Endothelial cell of umbilical vein (primary cell): ENCODE results near the gene DPF3. TPM values are rescaled to one million over a fixed set of nuclear protein-coding genes. Genes with fewer than 3 reads are reported as not detected.

ENCODE experiments used
- BruUV-seq: library from RNA; stranded (reverse); fragments of 400-500 nt; replicated peaks from 2 replicates; lab custom pipeline; 2021; lab: Mats Ljungman, UMichigan
- CTCF ChIA-PET: fragments of 300-600, 350-600 bp; sonication (Branson Sonifier 250); formaldehyde crosslinking; loops from one replicate; lab custom pipeline; 2021; ENCODE audit warnings: antibody characterized with exemption, inconsistent platforms; lab: Charles Lee
- POLR2A ChIA-PET: fragments of 300-600, 350-600 bp; sonication (Branson Sonifier 250); formaldehyde crosslinking; loops from one replicate; lab custom pipeline; 2021; ENCODE audit warnings: antibody characterized with exemption, inconsistent platforms; lab: Charles Lee
- DNase-seq: peaks from one replicate; pipeline ENCODE4 v3.0.0-alpha.2; 2011; ENCODE audit warnings: low read depth, low spot score
- FAIRE-seq: peaks from 2 replicates; lab custom pipeline; 2011; peaks lifted over from hg19 to GRCh38; lab: Jason Lieb, UNC
- H2AFZ ChIP-seq: 2 replicates; pipeline ENCODE4 v1.6.0; 2012; ENCODE audit warnings: low read depth, low read length, control low read depth, inconsistent platforms
- H3K27ac ChIP-seq: 2 replicates; pipeline ENCODE4 v1.5.1; 2011; ENCODE audit warnings: low read depth, mild to moderate bottlenecking, control low read depth, low read length, moderate library complexity; ENCODE audit not compliant: insufficient read depth
- H3K27me3 ChIP-seq, 2 experiments: 2 replicates each; pipeline versions ENCODE4 v1.6.0 to v1.6.1; 2011; ENCODE audit warnings: low read length in 2 of 2, mixed read lengths in 1 of 2; ENCODE audit not compliant: control insufficient read depth in 2 of 2, insufficient read depth in 2 of 2
- H3K36me3 ChIP-seq, 2 experiments: 2 replicates in 1 of 2; 3 replicates in 1 of 2; pipeline ENCODE4 v1.5.1; 2011; ENCODE audit warnings: low read length in 2 of 2, mild to moderate bottlenecking in 1 of 2, moderate library complexity in 1 of 2; ENCODE audit not compliant: control insufficient read depth in 2 of 2, insufficient read depth in 2 of 2; ENCODE audit errors: extremely low read depth in 1 of 2
- H3K4me1 ChIP-seq: 3 replicates; pipeline ENCODE4 v1.5.1; 2011; ENCODE audit warnings: mild to moderate bottlenecking, low read length; ENCODE audit not compliant: control insufficient read depth, insufficient read depth; ENCODE audit errors: extremely low read depth
- H3K4me2 ChIP-seq: 2 replicates; pipeline ENCODE4 v1.6.1; 2011; ENCODE audit warnings: low read length, control low read depth, mixed read lengths; ENCODE audit not compliant: insufficient read depth
- H3K4me3 ChIP-seq, 3 experiments: fragments of 200-600 bp in 1 of 3; sonication (generic), shearing (Covaris generic) in 1 of 3; replicated peaks in 1 of 3; 2 replicates each; pipeline ENCODE4 v1.5.1; 2011 to 2016; ENCODE audit warnings: control low read depth in 3 of 3, low read length in 3 of 3, mild to moderate bottlenecking in 2 of 3, inconsistent platforms in 1 of 3, low read depth in 1 of 3, moderate library complexity in 1 of 3; ENCODE audit not compliant: insufficient read depth in 1 of 3
- H3K79me2 ChIP-seq: 2 replicates; pipeline ENCODE4 v1.6.0; 2012; ENCODE audit warnings: low read length, inconsistent platforms; ENCODE audit not compliant: control insufficient read depth, insufficient read depth
- H3K9ac ChIP-seq: replicated peaks from 2 replicates; pipeline ENCODE3; 2011; ENCODE audit warnings: low read length, control low read depth; ENCODE audit not compliant: insufficient read depth; ENCODE audit errors: extremely low read depth
- H3K9me1 ChIP-seq: replicated peaks from 3 replicates; pipeline ENCODE4 v1.6.0; 2011; ENCODE audit warnings: mild to moderate bottlenecking, low read length; ENCODE audit not compliant: control insufficient read depth, insufficient read depth; ENCODE audit errors: extremely low read depth
- H3K9me3 ChIP-seq: replicated peaks from 2 replicates; pipeline ENCODE4 v1.5.1; 2012; ENCODE audit warnings: low read length, inconsistent platforms; ENCODE audit not compliant: control insufficient read depth, insufficient read depth
- H4K20me1 ChIP-seq: replicated peaks from 2 replicates; pipeline ENCODE3; 2011; ENCODE audit warnings: mild to moderate bottlenecking, low read length; ENCODE audit not compliant: control insufficient read depth, insufficient read depth; ENCODE audit errors: extremely low read depth
- EZH2 ChIP-seq: IDR thresholded peaks from 2 replicates; pipeline ENCODE4 v1.6.1; 2012; ENCODE audit warnings: borderline replicate concordance, low read depth, mild to moderate bottlenecking, moderate library complexity, low read length, inconsistent platforms; ENCODE audit not compliant: severe bottlenecking
- FOS ChIP-seq: IDR thresholded peaks from 2 replicates; pipeline ENCODE4 v1.6.1; 2011; ENCODE audit warnings: mild to moderate bottlenecking, low read length, moderate library complexity, borderline replicate concordance; ENCODE audit not compliant: insufficient read depth
- GATA2 ChIP-seq: IDR thresholded peaks from 2 replicates; pipeline ENCODE4 v1.7.0; 2011; ENCODE audit warnings: low read depth, mild to moderate bottlenecking, moderate library complexity, mixed read lengths, low read length; ENCODE audit not compliant: insufficient read length, insufficient read depth
- JUN ChIP-seq: IDR thresholded peaks from 2 replicates; pipeline ENCODE4 v1.6.1; 2011; ENCODE audit warnings: borderline replicate concordance, low read depth; ENCODE audit not compliant: insufficient read length, insufficient read depth
- MAX ChIP-seq: IDR thresholded peaks from 2 replicates; pipeline ENCODE4 v1.6.1; 2011; ENCODE audit not compliant: insufficient read depth, insufficient read length
- MYC ChIP-seq: IDR thresholded peaks from one replicate; pipeline ENCODE4 v1.6.1; 2011; ENCODE audit warnings: mild to moderate bottlenecking, low read depth, low read length
- POLR2A ChIP-seq: IDR thresholded peaks from 2 replicates; pipeline ENCODE4 v1.6.1; 2012; ENCODE audit warnings: low read depth, mild to moderate bottlenecking, control low read depth, low read length
- POLR2AphosphoS5 ChIP-seq: IDR thresholded peaks from 2 replicates; pipeline ENCODE4 v1.6.1; 2012; ENCODE audit warnings: low read depth, mild to moderate bottlenecking, control low read depth, low read length, moderate library complexity; ENCODE audit not compliant: insufficient read depth
- dilution Hi-C: fragments of 300-500 bp; cut with MboI; formaldehyde crosslinking; loops from one replicate; pipeline ENCODE4 v1.15.0; 2019; ENCODE audit warnings: low sequenced_read_pairs; ENCODE audit not compliant: extremely low pct_ligation_motif_present
- intact Hi-C: fragments of 100-400 bp; cut with micrococcal nuclease; formaldehyde crosslinking; loops from one replicate; pipeline ENCODE4 v1.10.0; 2022
- polyA plus RNA-seq, 4 experiments: library from polyadenylated mRNA; depleted of rRNA in 3 of 4; stranded (reverse) in 3 of 4; unstranded in 1 of 4; fragments of >200 nt; gene quantifications; 2 replicates each; pipeline versions ENCODE4 v1.2.1 to v1.2.3, GENCODE V29; 2011 to 2012; ENCODE audit warnings: missing spikeins in 1 of 4
- total RNA-seq: library from RNA; stranded (reverse); gene quantifications from 2 replicates; pipeline ENCODE4 v1.2.3, GENCODE V29; 2021
- TF ChIP-seq, protein P1 (sequence below), 2 donors: IDR thresholded peaks; 1 replicate in 1 of 2; 2 replicates in 1 of 2; pipeline ENCODE4 v1.5.1; 2011; ENCODE audit warnings: low read length in 2 of 2, mild to moderate bottlenecking in 2 of 2, moderate library complexity in 2 of 2, control low read depth in 1 of 2, inconsistent platforms in 1 of 2, low read depth in 1 of 2; ENCODE audit not compliant: insufficient read depth in 1 of 2; ENCODE audit errors: extremely low read depth in 1 of 2

DPF3 gene
- total and polyA plus RNA-seq, 2 donors (not counting 3 experiments of a cell fraction or from before 2014, with no cell fraction given): 2.4 to 3.5 TPM

- Histone ChIP-seq H4K20me1 (no peaks in the 10 kb centered on the region), H3K4me1 (peaks cover 4% of the 10 kb centered on the region), H3K4me2 (no peak overlapping the region), H3K27me3 (no peaks in the 10 kb centered on the region), H3K36me3 (no peaks in the 10 kb centered on the region), H2AFZ (no peak overlapping the region), H3K79me2 (no peaks in the 10 kb centered on the region), H3K4me3 (no peak overlapping the region), H3K9me1 (no peaks in the 10 kb centered on the region), H3K9ac (no peak overlapping the region), H3K27ac (no peak overlapping the region), H3K9me3 (no peaks in the 10 kb centered on the region)
- ChIA-PET CTCF (interaction anchor here (1.3 kb wide), 1 partner anchor 270 kb away, joined by 4 read pairs; no protein-coding TSS in a partner anchor), POLR2A (no interaction called here)
- DNase-seq: no peak
- dilution Hi-C loops (no loop called here), intact Hi-C loops (loop anchor here (5.0 kb wide), 2 partner anchors 116 to 266 kb away; no protein-coding TSS in a partner anchor)
- TF ChIP-seq MAX (no peak), MYC (no peak), GATA2 (no peak), EZH2 (no peak), POLR2A (no peak), POLR2AphosphoS5 (no peak), FOS (no peak), JUN (no peak)
- TF ChIP-seq, protein P1, sequence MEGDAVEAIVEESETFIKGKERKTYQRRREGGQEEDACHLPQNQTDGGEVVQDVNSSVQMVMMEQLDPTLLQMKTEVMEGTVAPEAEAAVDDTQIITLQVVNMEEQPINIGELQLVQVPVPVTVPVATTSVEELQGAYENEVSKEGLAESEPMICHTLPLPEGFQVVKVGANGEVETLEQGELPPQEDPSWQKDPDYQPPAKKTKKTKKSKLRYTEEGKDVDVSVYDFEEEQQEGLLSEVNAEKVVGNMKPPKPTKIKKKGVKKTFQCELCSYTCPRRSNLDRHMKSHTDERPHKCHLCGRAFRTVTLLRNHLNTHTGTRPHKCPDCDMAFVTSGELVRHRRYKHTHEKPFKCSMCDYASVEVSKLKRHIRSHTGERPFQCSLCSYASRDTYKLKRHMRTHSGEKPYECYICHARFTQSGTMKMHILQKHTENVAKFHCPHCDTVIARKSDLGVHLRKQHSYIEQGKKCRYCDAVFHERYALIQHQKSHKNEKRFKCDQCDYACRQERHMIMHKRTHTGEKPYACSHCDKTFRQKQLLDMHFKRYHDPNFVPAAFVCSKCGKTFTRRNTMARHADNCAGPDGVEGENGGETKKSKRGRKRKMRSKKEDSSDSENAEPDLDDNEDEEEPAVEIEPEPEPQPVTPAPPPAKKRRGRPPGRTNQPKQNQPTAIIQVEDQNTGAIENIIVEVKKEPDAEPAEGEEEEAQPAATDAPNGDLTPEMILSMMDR (IDR thresholded peaks at IDR 0.05; ENCODE audit: extremely low read depth in 1 of 2, insufficient read depth in 1 of 2, low read depth in 1 of 2, low read length in 2 of 2): no peak
- FAIRE-seq: no peak
- no TSS peak for BruUV-seq
These were observed 110.2 kb downstream of the DPF3 start for GRCh38 chr14:72783741-72784140.
